SU-DHL-6 (cell line): ENCODE measurements around the gene SDK1.

Source experiments
- EZH2phosphoT487 ChIP-seq: fragments of 200-600 bp; sonication (generic), shearing (Covaris generic); conservative IDR thresholded peaks from 2 replicates; pipeline ENCODE4 v1.6.1; 2018; ENCODE audit warnings: mild to moderate bottlenecking, antibody characterized with exemption, low read length, moderate library complexity, mixed read lengths
- TF ChIP-seq, protein P1 (sequence below): fragments of 200-600 bp; sonication (generic); IDR thresholded peaks from one replicate; pipeline ENCODE4 v1.5.1; 2017; ENCODE audit warnings: antibody characterized with exemption, mild to moderate bottlenecking, low read length, moderate library complexity; ENCODE audit not compliant: insufficient read depth, poor library complexity, severe bottlenecking

DNA sequence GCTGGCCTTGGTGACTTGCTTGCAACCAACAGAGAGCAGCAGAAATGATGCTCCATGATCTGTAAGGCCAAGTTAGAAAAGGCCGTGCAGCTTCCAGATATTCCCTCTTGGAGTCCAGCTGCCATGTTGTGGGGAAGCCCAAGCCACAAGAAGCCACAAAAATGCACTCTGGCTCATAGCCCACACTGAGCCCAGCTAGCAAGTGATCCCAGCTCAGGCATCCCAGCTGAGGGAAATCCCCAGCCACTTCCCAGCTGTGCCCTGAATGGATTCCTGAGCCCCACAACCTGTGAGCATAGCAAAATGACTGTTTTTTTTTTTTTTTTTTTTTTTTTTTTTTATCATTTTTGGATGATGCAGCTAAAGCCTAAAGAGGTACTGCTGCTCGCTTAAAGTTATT is 11.1 kb upstream of the SDK1 start:
- TF ChIP-seq, protein P1, sequence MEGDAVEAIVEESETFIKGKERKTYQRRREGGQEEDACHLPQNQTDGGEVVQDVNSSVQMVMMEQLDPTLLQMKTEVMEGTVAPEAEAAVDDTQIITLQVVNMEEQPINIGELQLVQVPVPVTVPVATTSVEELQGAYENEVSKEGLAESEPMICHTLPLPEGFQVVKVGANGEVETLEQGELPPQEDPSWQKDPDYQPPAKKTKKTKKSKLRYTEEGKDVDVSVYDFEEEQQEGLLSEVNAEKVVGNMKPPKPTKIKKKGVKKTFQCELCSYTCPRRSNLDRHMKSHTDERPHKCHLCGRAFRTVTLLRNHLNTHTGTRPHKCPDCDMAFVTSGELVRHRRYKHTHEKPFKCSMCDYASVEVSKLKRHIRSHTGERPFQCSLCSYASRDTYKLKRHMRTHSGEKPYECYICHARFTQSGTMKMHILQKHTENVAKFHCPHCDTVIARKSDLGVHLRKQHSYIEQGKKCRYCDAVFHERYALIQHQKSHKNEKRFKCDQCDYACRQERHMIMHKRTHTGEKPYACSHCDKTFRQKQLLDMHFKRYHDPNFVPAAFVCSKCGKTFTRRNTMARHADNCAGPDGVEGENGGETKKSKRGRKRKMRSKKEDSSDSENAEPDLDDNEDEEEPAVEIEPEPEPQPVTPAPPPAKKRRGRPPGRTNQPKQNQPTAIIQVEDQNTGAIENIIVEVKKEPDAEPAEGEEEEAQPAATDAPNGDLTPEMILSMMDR = no peak
- TF ChIP-seq EZH2phosphoT487 = no peak
